ENCODE results near the gene DSCAM.
"Not testable (repeated sequence)": the region's sequence is repeated elsewhere in the genome, so short reads cannot be mapped to it uniquely, and the experiment has no call there.

The DSCAM gene

DNA sequence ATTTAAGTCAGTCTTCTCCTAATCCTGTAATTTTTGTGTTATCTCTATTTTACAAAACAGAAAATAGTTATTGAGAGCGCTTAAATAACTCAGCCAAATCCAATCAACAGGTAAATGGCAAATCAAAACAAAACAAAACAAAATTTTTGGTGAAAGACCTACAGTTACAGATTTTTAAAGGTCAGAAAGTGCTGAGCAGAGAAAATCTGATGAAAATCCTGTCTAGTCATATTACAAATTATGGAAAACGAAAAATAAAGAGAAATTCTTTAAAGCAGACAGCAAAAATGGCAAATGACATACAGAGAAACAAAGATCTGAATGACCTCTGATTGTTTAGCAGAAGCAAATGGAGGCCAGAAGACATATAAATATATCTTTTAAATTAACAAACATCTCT is 497.4 kb downstream of the DSCAM start:
- DNase-seq = no peak

DNA sequence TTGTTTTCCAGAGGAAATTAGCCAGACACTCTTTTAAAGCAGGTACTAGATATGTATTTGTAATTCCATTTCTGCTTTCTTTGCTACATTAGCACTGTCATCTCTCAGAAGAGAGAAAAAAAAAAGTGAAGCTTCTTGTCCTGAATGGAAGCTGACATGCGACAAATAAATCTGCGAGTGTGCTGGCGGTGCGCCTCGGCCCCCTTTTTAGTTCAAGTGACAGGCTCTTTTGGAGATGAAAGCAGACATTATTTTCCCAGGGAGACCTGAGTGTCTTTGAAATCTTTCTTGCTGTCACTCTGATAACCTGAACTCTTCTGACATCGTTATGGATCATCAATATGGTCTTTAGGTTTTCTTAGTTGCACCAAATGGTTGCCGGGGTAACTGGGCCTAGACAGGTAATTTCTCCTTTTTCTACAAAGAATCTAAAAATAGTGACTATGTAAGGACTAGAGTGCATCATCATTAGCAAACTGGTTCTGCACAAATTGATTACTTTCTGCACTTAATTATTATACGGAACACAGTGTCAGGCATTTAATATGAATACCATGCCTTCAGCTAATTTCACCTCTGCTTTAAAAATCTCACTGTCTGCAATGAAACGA is 501.1 kb downstream of the DSCAM start:
- DNase-seq = no peak

DNA sequence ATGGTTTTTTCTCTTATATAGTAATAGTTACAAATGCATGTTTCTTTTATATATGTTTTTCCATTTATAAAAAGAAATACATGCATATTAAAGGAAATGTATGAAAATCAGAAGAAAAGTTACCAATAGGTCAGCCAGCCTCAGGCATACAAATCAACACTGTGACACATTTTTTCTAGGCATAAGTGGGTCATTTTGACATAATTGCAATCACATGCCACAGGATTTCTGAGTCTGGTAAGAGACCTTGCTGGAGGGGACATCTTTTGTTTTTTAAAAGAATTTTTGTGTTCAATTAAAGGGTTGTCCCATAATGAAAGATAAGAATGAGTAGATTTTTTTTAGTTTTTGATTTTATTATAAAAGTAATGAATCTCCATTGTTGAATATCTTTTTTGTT is 506.6 kb downstream of the DSCAM start:
- DNase-seq = no peak

DNA sequence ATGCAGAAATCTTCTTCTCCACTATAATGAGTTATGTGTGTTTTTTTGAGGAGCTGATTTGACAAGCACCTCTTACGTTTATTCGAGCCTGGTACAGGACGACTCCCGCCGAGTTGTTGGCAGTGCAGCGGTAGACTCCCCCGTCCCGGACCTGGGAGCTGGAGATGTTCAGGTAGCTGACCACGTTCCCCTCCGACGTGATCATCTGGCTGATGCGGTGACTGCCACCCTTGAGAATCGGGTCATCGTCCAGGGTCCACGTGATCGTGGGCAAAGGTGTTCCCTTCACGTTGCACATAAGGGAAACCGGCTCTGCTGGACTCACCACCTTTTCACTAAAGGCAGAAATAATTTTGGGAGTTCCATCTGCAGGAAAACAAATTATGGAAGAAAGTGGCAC is 507.9 kb downstream of the DSCAM start:
- no peak for DNase-seq

DNA sequence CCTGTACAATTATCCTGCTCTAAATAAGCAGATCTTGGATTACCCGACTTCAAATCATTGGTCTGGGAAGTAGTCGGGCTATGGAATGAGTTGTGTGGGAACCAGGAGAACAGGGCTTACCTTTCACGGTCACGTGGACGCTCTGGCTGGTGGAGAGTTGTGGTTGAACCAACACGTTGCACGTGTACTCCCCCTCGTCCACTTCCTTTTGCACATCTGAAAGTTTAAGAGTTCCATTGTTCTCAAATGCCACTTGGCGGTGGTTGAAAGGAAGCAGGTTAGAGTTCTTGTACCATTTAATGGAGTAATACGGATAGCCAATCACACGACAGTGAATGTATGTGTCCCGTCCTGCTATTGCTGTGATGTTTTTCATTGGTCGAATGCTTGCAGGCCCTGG is 509.0 kb downstream of the DSCAM start:
- no peak for DNase-seq

DNA sequence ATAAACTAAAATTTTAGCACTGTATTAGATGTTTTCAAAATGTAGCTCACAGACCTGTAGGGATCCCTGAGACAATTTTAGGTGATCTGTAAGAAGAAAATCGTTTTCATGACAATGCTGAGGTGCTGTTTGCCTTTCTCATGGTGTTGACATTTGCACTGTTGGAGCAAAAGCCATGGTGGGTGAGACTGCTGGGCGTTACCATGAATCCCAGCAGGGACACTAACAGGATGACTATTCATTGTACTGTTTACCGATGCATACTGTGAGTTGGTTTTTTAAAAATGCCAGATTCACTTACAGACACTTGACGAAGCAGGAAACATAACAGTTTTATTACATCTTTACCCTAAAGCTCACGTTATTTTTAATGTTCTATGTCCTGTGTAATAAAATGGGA is 511.3 kb downstream of the DSCAM start:
- DNase-seq = no peak

DNA sequence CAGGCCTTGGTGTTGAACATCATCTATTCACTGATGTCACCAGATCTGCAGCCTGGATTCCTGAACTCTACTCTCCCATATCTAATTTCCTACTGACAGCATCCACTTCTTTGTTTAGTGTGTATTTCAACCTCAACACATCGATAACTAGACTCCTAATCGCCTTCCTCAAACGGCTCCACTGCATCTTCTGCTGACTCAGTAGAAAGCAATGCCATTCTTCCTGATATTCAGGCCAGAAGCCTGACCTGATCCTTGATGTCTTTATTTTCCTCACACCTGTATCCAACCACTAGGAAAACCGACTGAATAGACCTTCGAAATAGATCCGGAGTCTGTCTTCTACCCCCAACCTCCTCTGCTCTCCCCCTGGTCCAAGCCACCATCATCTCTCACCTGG is 512.8 kb downstream of the DSCAM start:
- DNase-seq = no peak

DNA sequence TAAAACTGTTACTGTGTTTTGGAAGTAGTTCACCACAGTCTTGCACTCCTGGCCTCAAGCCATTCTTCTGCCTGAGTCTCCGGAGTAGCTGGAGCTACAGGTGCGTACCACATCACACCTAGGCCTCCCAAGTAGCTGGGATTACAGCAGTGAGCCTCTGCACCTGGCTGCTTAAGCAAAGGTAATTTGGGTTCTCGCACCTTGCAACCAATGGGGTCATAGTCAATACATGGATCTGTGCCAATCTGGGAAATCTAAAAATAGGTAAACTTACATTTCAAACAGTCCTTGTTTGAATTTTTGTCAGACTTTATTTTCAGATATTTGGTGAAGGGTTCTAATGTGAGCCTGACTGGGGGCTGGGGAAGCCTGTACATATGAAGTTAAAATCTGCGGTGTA is 513.2 kb downstream of the DSCAM start:
- DNase-seq = no peak

DNA sequence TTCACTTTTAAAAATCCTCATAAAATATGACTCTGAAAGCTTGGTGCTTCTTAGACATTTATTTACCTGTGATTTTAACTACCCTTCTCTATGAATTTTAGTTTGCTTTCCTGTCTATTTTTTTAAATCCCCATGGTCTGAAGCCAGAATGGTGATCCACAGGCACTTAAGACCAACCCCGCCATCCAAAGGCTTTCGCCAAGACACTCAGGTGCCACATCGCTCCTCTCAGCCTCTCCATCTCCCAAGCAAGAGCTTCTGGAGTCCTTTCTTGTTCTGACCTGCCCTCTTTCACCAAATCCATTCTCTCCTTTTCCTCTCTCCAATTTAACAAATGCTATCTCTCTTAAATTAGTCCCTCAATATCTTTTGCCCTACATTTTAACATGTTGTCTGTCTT is 515.2 kb downstream of the DSCAM start:
- DNase-seq = no peak

DNA sequence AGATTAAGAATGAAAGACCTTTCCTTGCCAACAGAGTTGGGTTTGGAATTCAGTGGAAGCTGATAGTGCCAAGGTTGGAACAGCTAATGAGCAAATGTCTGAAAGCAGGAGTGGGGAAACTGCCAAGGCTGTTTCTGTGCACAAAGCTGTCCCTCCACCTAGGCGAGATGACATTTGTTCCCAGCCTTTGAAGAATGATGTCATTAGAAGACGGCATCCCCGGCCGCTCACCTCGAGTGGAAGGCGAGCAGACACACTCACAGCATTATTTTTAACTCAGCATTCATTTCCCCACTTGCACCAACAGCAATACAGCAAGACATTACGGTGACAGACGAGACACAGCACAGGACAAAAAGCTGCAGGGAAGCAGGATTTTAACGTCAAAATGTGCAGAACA is 515.8 kb downstream of the DSCAM start:
- DNase-seq = no peak

DNA sequence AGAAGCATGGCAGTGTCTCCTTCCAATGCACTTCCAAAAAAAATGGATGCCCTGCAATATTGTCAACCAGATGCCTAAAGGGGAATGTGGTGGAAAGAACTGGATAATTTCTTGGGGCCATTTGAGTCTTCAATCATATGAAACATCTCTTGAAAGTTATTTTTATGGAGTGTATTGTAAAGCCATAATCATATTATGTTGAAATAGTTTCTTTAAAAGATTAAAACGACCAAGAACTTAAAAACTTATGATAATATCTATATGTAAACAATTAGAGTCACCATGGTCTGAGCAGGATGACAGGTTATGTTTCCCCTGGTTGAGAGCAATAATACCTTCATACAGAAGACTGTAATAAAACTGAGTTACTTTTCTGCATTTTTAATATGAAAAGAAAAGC is 522.6 kb downstream of the DSCAM start:
- DNase-seq = no peak

DNA sequence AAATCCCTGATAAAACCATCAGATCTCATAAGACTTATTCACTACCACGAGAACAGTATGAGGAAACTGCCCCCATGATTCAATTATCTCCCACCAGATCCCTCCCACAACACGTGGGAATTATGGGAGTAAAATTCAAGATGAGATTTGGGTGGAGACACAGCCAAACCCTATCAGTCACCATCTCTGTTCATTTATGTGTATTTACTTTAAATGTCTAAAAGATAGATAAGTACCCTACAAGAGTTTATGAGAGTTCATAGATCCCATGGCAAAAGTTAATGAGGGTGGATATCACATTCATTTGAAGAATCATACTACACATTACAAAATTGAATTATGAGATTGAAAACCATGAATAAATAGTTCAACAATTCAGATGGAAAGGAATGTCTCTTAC is 526.2 kb downstream of the DSCAM start:
- DNase-seq = not testable (repeated sequence)

DNA sequence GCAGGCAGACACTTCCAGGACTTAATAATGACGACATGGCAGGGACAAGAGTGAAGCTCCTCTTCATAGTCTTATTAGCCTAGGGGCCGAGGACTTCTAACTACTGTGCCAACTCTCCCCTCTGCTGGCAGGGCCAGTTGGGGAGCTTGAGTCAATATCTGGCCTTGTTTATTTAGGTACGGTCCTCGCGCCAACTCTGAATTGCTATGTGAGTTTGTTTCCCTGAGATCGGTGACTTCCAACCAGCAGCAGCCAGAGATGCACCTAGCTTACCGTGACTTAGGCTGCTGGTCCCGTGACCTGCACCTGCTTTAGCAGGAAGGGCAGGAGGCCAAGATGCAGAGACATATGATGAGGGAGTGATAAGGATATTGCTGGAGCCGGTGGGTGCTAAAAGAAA is 528.6 kb downstream of the DSCAM start:
- no peak for DNase-seq

DNA sequence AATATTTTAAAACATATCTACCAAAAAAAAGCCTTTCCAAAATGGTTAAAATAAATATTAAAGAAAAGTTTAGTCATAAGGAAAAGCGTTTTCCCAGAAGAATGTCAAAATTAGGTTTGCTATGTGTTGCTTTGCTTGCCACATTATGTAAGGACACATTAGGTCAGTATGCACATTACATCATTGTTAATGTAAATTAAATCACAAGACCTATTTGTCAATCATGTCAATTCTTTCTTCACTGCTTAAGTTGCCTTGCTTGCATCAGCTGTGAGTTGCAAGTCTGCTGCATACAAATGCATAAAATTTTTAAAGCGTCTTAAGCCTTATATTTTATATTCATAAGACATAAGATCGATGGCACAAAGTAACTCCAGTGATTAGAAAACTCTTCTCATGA is 530.9 kb downstream of the DSCAM start:
- DNase-seq = no peak

DNA sequence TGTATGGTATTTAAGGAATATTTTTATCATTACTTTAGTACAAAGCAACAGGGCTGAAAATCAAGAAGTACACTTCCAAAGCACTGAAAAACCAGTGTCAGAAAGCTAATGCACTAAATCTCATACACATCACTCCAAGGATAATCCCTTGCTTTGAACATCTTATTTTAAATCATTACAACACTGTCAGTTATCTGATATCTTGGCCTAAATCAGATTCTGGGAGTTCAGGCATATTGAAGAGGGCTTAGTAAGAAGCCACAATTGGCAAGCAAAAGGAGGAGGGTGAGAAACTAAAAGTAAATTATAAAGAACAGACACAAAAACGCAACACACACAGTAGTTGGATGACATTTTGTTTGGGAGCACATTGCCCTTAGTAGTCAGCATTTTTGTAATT is 531.3 kb downstream of the DSCAM start:
- DNase-seq = no peak

DNA sequence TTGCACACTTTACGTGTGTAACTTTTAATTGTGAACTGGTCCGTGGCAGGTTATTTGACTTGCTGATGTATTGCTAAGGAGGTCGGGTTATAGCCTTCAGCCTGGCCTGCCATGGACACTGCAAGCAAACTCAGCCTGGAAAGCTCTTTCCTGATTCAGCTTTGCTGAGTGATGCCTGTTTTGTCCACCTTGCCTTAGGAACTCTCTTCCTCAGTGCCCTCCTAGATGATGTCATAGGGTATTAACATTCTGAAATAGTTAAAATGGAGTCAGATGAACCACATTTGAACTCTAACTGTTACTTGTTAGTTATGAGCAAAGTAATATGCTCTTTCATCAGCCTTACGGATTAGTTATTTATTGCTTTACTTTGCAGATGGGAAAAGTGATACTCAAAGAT is 533.7 kb downstream of the DSCAM start:
- DNase-seq = no peak

DNA sequence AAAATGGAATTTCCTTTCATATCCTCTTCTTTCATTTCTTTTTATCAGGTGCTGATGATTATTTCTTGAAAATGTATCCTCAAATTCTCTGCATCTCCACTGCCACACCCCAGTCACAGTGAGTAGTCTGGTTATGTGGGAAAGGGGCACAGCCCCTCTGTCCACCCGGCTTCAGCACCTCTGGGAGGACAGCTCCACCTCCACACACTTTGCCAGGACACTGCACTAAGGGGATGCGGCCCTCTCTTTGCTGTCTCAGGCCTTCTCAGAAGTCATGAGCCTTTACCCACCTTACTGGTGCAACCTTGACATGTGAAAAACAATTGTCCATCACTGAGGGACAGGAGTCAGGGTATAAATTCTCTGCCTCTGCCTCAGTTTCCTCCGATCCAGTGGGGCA is 546.7 kb downstream of the DSCAM start:
- no peak for DNase-seq

DNA sequence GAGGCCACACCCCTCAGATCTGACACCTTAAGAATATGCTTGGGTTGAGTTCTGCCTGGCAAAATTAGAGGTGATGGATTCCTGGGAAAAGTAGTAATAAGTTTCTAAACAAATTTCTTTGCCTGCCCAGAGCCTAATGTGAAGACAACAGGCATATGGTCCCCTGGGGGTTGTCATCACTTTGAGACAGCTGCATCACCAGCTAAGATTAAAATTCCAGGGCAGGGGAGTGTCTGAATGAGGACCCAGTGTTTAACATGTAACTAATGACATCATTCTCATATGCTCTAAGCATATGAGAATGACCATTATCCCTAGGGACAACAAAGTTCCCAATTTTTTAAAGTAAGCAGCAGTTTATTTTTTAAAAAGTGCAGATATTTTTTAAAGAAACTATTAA is 547.5 kb downstream of the DSCAM start:
- DNase-seq = no peak

DNA sequence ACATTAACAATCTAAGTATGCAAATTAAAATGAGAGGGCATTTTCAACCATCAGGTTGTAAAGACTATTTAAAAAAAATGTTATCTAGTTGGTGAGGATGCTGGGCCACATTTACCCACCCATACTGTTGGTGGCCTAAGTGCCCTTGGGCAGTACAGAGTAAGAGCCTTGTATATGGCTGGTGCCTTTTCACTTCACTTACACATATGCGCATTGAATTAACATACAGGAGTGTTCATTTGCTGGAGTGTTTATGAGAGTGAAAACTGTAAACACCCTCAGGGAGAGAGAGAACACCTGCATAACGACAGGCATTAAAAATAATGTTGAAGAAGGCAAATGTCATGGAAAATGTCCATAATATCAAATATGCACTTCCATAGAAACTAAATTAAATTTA is 552.6 kb downstream of the DSCAM start:
- DNase-seq = no peak

DNA sequence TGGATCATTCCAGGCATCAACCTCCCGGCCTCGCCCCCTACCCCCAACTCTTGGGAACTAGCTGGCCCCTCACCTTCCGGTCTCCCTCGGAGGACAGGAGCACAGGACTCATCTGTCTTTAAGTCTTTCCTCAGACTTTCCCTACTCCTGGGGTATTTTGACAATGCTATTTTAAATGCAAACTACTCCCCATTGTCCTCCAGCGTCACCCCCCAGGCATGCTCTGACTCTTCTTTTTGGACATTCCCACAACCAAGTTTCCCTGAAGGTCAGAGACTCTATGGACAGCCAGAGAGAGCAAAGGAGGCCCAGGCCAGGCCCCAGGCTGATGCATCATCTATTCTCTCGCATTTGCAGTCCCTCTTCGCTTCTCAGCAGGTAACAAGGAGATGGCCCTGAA is 555.4 kb downstream of the DSCAM start:
- DNase-seq = no peak

DNA sequence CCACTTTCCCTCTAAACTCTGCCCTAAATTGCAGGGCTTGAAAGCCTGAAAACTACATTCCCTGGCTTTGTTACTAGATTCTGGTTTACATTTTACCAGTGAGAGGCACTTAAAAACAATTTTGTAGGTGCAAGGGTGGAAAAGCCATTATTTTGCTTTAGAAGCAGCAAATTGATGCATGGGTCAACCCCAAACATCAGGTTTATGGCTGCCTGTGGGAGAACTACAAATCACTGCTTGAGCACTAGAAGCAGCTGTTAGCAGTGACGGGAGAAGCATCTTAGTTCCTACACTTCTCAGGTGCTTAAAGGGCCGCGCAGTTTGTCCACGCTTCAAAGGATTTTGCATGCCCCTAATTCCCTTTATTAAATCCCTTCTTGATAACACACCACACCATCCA is 562.5 kb downstream of the DSCAM start:
- no peak for DNase-seq

DNA sequence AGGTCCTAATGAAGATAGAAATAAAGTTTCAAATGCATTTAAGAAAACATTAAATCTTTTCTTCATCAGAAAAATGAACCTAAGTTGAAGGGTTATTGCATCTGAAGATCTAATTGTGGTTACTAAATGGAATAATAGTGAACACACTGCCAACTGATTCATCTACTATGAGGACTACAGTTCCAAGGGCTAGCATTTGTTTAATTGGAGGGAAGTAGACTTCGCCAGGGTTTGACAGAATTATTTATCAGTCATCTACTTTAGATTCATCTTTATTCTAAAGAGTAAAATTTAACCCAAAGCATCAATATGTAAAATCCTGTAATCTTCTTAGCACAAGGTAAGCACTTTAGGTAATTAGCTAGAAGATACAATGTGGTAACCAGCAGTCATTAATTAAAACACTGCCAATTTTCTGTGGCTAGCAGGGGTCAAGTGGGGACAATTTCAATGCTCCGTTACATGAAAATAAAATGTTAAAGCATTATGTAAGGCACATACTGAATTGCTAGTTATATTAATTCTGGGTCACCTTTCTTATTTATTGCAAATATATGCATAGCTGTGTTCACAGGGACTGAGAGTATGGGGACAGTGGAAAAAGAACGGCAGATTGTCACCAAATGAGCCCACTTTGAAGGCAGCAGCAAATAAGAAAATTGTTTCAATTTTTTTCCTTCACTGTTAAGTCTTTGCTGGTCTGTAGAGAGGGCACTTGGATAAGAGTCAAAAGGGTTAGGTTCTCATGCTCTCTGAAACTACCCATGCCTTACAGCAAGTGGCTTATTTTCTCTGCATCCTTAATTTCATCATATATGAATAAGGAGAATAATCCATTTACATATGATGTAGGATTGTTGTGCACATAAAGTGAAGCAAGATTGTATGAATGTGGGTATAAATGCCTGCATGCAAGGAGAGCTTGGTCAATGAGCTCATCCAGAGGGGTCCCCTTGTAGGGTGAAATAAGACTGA is 563.8 kb downstream of the DSCAM start:
- DNase-seq = no peak

DNA sequence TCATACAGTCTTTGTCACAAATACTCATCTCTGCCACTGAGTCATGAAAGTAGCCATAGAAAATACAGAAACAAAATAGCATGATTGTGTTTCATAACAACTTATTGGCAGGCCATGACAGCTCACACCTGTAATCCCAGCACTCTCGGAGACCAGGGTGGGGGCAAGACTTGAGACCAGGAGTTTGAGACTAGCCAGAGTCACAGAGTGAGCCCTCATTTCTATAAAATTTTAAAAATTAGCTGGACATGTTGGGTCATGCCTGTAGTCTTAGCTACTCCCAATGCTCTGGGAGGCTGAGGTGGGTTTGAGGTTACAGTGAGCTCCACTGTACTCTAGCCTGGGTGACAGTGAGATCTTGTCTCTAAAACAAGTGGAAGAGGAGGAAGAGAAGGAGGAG is 568.6 kb downstream of the DSCAM start:
- DNase-seq = no peak

DNA sequence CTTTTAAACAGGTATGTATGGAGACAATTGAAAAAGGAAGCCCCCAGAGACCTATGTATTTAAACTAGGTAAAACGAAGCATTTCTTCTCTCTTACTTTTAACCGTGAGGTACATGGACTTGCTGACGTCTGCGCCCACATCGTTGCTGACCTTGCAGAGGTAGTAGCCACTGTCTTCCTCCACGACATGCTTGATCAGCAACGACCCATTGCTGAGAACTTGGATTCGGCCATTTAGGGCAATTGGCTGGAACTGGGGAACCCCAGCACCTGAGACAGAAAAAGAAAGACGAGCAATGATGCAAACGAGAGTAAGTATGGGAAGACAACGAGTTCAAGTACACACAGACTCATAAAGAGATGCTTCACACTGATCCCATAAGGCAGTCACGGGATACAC is 571.0 kb downstream of the DSCAM start:
- DNase-seq = no peak

DNA sequence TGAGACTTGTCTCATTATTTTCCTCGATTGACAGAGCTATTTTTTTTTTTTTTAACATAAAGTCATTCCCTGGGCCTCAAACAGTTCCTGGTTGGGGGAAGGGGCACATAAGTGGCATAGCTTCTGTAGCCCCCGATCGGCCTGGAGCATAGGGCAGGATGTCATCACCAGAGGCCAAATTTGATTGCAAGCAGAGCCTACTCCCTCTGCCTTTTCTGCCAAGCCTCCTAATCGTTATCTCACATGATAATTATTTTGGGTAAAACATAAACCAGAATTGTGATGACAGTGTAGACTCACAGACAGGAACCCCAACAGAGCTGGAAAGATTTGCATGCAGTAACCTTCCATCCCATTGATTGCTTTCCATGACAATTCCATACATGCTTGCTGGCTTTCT is 574.9 kb downstream of the DSCAM start:
- DNase-seq = no peak
